ENCODE data around the gene SREBF1.

DNA sequence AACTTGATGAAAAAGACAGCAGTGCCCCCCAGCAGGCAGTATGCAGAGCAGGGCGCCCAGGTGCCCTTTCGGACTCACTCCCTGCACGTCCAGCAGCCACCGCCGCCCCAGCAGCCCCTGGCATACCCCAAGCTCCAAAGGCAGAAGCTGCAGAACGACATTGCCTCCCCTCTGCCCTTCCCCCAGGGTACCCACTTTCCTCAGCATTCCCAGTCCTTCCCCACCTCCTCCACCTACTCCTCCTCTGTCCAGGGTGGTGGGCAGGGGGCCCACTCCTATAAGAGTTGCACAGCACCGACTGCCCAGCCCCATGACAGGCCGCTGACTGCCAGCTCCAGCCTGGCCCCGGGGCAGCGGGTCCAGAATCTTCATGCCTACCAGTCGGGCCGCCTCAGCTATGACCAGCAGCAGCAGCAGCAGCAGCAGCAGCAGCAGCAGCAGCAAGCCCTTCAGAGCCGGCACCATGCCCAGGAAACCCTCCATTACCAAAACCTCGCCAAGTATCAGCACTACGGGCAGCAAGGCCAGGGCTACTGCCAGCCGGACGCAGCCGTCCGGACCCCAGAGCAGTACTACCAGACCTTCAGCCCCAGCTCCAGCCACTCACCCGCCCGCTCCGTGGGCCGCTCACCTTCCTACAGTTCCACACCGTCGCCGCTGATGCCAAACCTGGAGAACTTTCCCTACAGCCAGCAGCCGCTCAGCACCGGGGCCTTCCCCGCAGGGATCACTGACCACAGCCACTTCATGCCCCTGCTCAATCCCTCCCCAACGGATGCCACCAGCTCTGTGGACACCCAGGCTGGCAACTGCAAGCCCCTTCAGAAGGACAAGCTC, 43.2 kb downstream of the SREBF1 start:
- TF ChIP-seq, protein P1, sequence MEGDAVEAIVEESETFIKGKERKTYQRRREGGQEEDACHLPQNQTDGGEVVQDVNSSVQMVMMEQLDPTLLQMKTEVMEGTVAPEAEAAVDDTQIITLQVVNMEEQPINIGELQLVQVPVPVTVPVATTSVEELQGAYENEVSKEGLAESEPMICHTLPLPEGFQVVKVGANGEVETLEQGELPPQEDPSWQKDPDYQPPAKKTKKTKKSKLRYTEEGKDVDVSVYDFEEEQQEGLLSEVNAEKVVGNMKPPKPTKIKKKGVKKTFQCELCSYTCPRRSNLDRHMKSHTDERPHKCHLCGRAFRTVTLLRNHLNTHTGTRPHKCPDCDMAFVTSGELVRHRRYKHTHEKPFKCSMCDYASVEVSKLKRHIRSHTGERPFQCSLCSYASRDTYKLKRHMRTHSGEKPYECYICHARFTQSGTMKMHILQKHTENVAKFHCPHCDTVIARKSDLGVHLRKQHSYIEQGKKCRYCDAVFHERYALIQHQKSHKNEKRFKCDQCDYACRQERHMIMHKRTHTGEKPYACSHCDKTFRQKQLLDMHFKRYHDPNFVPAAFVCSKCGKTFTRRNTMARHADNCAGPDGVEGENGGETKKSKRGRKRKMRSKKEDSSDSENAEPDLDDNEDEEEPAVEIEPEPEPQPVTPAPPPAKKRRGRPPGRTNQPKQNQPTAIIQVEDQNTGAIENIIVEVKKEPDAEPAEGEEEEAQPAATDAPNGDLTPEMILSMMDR (conservative IDR thresholded peaks at IDR 0.05; ENCODE audit: low read depth, low read length) = no peak
- TF ChIP-seq EZH2 (IDR thresholded peaks at IDR 0.05; ENCODE audit: low read length, unreplicated experiment) (no peak), EZH2phosphoT487 (IDR thresholded peaks at IDR 0.05; ENCODE audit: borderline replicate concordance, low read length) (no peak)
